Measurements from ENCODE around the gene OR52I1. TPM values are rescaled to one million over a fixed set of nuclear protein-coding genes. Genes with fewer than 3 reads are reported as not detected.

OR52I1 gene
- total and polyA plus RNA-seq, 10 of the 15 experiments (the other 5 are each of a cell fraction or from before 2014, with no cell fraction given) = not detected

GRCh38 chr11:4565371-4565770 is 28.5 kb upstream of the OR52I1 start:
- ChIA-PET SMC1A (ENCODE audit: uncharacterized antibody, unreplicated experiment) (no interaction called here), POLR2A (no interaction called here), CTCF (interaction anchor here (0.7 kb wide), 1 partner anchor 197 kb away, joined by 3 read pairs; the partner anchor contains the start of gene OR52B4), RAD21 (ENCODE audit: unreplicated experiment) (no interaction called here)
- intact Hi-C loops (cut with micrococcal nuclease; ENCODE audit: unreplicated experiment) (no loop called here), in situ Hi-C loops (cut with MboI) (no loop called here)
- H3K4me2 ChIP-seq (ENCODE audit: control insufficient read depth, insufficient read depth) = no peak overlapping the region
- FAIRE-seq (no peak), DNase-seq (ENCODE audit: low read depth, low spot score) (no peak), ATAC-seq (no peak)
- no TSS peak for BruUV-seq (replicated peaks)
- H3K27ac ChIP-seq (ENCODE audit: control insufficient read depth, insufficient read depth) = no peak overlapping the region
- no peak overlapping the region for H3K9ac ChIP-seq (ENCODE audit: control insufficient read depth, insufficient read depth, low read length)
- H3K4me3 ChIP-seq = no peak overlapping the region
- H3K27me3 ChIP-seq (replicated peaks in 1 of 2; ENCODE audit: control insufficient read depth in 2 of 2, insufficient read depth in 2 of 2, low read length in 1 of 2) = no peaks in the 10 kb centered on the region; a peak in 1 of 4 replicates
- TF ChIP-seq IRF5 (IDR thresholded peaks at IDR 0.05; ENCODE audit: borderline replicate concordance) = no peak
- TF ChIP-seq PML (IDR thresholded peaks at IDR 0.05; ENCODE audit: low read length) = no peak
- no peak for TF ChIP-seq TCF7 (IDR thresholded peaks at IDR 0.05; ENCODE audit: borderline replicate concordance)
- TF ChIP-seq KDM1A (IDR thresholded peaks at IDR 0.05; ENCODE audit: borderline replicate concordance) = no peak
- TF ChIP-seq ESRRA (IDR thresholded peaks at IDR 0.05; ENCODE audit: low read length) = no peak
- WGBS (ENCODE audit: insufficient coverage, insufficient replicate concordance, low lambda C conversion rate, missing lambda C conversion rate) = 53% methylated on average over 3 of the region's 3 CpGs
- no peaks in the 10 kb centered on the region for H3K36me3 ChIP-seq (ENCODE audit: control insufficient read depth in 2 of 2, insufficient read depth in 2 of 2, low read length in 1 of 2)
- no peaks in the 10 kb centered on the region for H4K20me1 ChIP-seq (ENCODE audit: control insufficient read depth, insufficient read depth)
- H3K4me1 ChIP-seq (ENCODE audit: control insufficient read depth, insufficient read depth, low read length) = no peaks in the 10 kb centered on the region
- H2AFZ ChIP-seq (ENCODE audit: control insufficient read depth, low read depth, low read length) = no peak overlapping the region
- no peaks in the 10 kb centered on the region for H3K9me3 ChIP-seq (replicated peaks; ENCODE audit: control insufficient read depth, insufficient read depth, low read length)
- H3K79me2 ChIP-seq (ENCODE audit: control insufficient read depth, insufficient read depth, low read length) = no peaks in the 10 kb centered on the region

GRCh38 chr11:4569075-4569474 is 24.8 kb upstream of the OR52I1 start:
- H3K27me3 ChIP-seq (replicated peaks in 1 of 2; ENCODE audit: control insufficient read depth in 2 of 2, insufficient read depth in 2 of 2, low read length in 1 of 2) = no peaks in the 10 kb centered on the region; a peak in 1 of 4 replicates
- no peaks in the 10 kb centered on the region for H4K20me1 ChIP-seq (ENCODE audit: control insufficient read depth, insufficient read depth)
- DNase-seq (ENCODE audit: low read depth, low spot score) = no peak
- RAD21 ChIA-PET (ENCODE audit: unreplicated experiment) = no interaction called here
- FAIRE-seq = no peak
- WGBS (ENCODE audit: insufficient coverage, insufficient replicate concordance, low lambda C conversion rate, missing lambda C conversion rate) = 55% methylated on average over 18 of the region's 18 CpGs
- CTCF ChIA-PET = no interaction called here
- no peak overlapping the region for H3K9ac ChIP-seq (ENCODE audit: control insufficient read depth, insufficient read depth, low read length)
- SMC1A ChIA-PET (ENCODE audit: uncharacterized antibody, unreplicated experiment) = no interaction called here
- intact Hi-C loops (cut with micrococcal nuclease; ENCODE audit: unreplicated experiment) = no loop called here
- H3K4me3 ChIP-seq = no peak overlapping the region
- H3K79me2 ChIP-seq (ENCODE audit: control insufficient read depth, insufficient read depth, low read length) = no peaks in the 10 kb centered on the region
- no peaks in the 10 kb centered on the region for H3K9me3 ChIP-seq (replicated peaks; ENCODE audit: control insufficient read depth, insufficient read depth, low read length)
- ATAC-seq = no peak
- no peaks in the 10 kb centered on the region for H3K4me1 ChIP-seq (ENCODE audit: control insufficient read depth, insufficient read depth, low read length)
- POLR2A ChIA-PET = no interaction called here
- H3K4me2 ChIP-seq (ENCODE audit: control insufficient read depth, insufficient read depth) = no peak overlapping the region
- H3K27ac ChIP-seq (ENCODE audit: control insufficient read depth, insufficient read depth) = no peak overlapping the region
- no TSS peak for BruUV-seq (replicated peaks)
- H3K36me3 ChIP-seq (ENCODE audit: control insufficient read depth in 2 of 2, insufficient read depth in 2 of 2, low read length in 1 of 2) = no peaks in the 10 kb centered on the region
- H2AFZ ChIP-seq (ENCODE audit: control insufficient read depth, low read depth, low read length) = no peak overlapping the region
- in situ Hi-C loops (cut with MboI) = no loop called here
- TF ChIP-seq JUND (IDR thresholded peaks at IDR 0.05; ENCODE audit: low read depth, low read length) = no peak
- TF ChIP-seq ATF7 (IDR thresholded peaks at IDR 0.05; ENCODE audit: low read depth) = no peak
- no peak for TF ChIP-seq PAX5 (IDR thresholded peaks at IDR 0.05; ENCODE audit: borderline replicate concordance, low read depth, low read length)
- TF ChIP-seq, protein P1, sequence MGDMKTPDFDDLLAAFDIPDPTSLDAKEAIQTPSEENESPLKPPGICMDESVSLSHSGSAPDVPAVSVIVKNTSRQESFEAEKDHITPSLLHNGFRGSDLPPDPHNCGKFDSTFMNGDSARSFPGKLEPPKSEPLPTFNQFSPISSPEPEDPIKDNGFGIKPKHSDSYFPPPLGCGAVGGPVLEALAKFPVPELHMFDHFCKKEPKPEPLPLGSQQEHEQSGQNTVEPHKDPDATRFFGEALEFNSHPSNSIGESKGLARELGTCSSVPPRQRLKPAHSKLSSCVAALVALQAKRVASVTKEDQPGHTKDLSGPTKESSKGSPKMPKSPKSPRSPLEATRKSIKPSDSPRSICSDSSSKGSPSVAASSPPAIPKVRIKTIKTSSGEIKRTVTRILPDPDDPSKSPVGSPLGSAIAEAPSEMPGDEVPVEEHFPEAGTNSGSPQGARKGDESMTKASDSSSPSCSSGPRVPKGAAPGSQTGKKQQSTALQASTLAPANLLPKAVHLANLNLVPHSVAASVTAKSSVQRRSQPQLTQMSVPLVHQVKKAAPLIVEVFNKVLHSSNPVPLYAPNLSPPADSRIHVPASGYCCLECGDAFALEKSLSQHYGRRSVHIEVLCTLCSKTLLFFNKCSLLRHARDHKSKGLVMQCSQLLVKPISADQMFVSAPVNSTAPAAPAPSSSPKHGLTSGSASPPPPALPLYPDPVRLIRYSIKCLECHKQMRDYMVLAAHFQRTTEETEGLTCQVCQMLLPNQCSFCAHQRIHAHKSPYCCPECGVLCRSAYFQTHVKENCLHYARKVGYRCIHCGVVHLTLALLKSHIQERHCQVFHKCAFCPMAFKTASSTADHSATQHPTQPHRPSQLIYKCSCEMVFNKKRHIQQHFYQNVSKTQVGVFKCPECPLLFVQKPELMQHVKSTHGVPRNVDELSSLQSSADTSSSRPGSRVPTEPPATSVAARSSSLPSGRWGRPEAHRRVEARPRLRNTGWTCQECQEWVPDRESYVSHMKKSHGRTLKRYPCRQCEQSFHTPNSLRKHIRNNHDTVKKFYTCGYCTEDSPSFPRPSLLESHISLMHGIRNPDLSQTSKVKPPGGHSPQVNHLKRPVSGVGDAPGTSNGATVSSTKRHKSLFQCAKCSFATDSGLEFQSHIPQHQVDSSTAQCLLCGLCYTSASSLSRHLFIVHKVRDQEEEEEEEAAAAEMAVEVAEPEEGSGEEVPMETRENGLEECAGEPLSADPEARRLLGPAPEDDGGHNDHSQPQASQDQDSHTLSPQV (IDR thresholded peaks at IDR 0.05) = no peak
- TF ChIP-seq IRF4 (IDR thresholded peaks at IDR 0.05; ENCODE audit: low read depth, low read length) = no peak
- TF ChIP-seq ZNF207 (IDR thresholded peaks at IDR 0.05; ENCODE audit: borderline replicate concordance) = no peak
- TF ChIP-seq TARDBP (IDR thresholded peaks at IDR 0.05; ENCODE audit: borderline replicate concordance) = no peak
- TF ChIP-seq ATF3 (IDR thresholded peaks at IDR 0.05; ENCODE audit: borderline replicate concordance, extremely low read depth, low read depth, low read length) = no peak
- no peak for TF ChIP-seq CHD2 (IDR thresholded peaks at IDR 0.05; ENCODE audit: borderline replicate concordance, low read depth, low read length)

Measured in GM12878 (cell line).